ENCODE results near the gene ARRB1.

ARRB1 gene

DNA sequence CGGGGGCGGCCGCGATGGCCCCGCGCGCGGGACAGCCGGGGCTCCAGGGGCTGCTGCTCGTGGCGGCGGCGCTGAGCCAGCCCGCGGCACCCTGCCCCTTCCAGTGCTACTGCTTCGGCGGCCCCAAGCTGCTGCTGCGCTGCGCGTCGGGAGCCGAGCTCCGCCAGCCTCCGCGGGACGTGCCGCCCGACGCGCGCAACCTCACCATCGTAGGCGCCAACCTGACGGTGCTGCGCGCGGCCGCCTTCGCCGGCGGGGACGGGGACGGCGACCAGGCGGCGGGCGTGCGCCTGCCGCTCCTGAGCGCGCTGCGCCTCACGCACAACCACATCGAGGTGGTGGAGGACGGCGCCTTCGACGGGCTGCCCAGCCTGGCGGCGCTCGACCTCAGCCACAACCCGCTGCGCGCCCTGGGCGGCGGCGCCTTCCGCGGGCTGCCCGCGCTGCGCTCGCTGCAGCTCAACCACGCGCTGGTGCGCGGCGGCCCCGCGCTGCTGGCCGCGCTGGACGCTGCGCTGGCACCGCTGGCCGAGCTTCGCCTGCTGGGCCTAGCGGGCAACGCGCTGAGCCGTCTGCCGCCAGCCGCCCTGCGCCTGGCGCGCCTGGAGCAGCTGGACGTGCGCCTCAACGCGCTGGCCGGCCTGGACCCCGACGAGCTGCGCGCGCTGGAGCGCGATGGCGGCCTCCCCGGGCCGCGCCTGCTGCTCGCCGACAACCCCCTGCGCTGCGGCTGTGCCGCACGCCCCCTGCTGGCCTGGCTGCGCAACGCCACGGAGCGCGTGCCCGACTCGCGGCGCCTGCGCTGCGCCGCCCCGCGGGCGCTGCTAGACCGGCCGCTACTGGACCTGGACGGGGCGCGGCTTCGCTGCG, 110.2 kb downstream of the ARRB1 start:
- H3K4me3 ChIP-seq: peak overlapping the region; percentile 34
- H3K36me3 ChIP-seq (replicated peaks): no peaks in the 10 kb centered on the region
- no peaks in the 10 kb centered on the region for H3K9me3 ChIP-seq
- DNase-seq (ENCODE audit: low spot score in 2 of 2): peak; percentile 69 to 87
- no peaks in the 10 kb centered on the region for H3K4me1 ChIP-seq
- in situ Hi-C loops (cut with MboI; ENCODE audit: low sequenced_read_pairs): no loop called here
- H3K27me3 ChIP-seq (ENCODE audit: low read depth): peaks cover 15% of the 10 kb centered on the region

DNA sequence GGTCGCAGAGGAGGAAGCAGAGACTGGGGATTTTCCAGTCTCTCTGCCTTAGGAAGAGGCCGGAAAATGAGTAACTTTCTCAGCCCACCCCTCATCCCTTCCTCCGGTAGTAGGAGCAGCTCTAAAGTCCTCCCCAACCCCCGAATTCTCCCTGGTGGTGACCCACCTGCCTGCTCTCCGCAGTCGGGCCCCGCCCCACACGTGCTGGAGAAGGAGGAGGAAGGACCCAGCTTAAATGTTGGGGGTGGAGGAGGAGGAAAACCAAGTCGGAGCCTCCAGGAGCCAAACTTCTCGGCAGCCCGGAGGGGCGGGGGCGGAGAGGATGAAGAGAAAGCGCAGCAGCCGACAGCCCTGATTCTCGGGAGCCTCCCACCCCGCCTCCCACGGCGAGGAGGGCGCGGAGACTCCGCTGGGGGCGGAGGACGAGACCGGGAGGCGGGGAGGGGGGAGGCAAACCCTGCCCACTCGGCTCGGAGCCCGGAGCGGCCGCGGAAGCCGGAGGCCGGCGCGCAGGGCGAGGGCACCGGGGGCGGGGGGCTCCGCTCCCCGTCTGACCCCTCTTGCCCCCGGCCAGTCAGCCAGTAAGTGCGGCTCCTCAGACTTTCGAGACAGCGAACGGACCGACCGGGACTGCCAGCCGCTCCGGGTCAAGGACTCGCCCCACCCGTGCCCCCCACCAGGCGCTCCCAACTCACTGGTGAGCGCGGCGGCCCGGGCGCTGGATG, 111.0 kb downstream of the ARRB1 start, which contains the start of gene TPBGL:
Gene TPBGL, plus strand, starts transcription at position 464 of the 725 bp plus-strand sequence. CDS start 276 bp downstream, outside the sequence.
- peak in 1 of 2 experiments; percentile 56 for DNase-seq (ENCODE audit: low spot score in 2 of 2)
- peak within 1 kb of the TSS; percentile 21 for H3K4me3 ChIP-seq
- no peaks in the 10 kb centered on the region for H3K9me3 ChIP-seq
- H3K4me1 ChIP-seq: no peaks in the 10 kb centered on the region
- in situ Hi-C loops (cut with MboI; ENCODE audit: low sequenced_read_pairs): no loop called here
- peaks cover 15% of the 10 kb centered on the region for H3K27me3 ChIP-seq (ENCODE audit: low read depth)
- no peaks in the 10 kb centered on the region for H3K36me3 ChIP-seq (replicated peaks)

DNA sequence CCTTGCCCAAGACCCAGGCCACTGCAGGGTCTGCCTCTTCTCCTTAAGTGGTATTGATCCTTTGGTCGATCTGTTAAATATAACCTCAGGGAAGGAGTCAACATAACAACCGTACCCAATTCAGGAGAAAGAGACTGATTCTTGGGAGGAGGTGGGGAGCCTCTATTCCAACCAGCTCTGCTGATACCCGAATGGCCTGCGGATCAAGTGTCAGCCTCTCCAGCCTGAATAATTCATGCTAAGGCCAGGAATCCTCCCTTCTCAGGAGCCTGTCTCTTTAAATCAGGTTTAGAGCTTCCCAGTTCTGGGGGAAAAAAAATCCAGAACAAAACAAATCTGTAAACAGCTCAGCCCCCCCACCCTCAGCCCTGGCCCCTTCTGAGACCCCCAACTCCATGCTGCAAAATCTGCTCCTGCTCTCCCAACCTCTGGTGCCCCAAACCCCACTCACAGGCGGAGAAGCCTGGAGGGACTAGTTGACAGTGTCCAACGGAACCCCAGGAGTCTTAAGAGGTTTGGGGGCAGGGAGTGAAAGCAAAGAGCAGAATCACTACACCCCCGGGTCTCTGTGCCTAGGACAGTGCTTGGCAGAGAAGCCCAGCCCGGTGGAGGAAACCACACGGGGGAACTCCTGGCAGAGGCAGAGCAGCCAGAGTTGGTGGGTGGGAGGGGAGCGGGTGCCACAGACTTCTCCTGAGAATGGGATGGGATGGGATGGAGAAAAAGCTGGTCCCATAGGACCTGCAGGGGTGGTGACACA, 111.8 kb downstream of the ARRB1 start:
- in situ Hi-C loops (cut with MboI; ENCODE audit: low sequenced_read_pairs): no loop called here
- peaks cover 15% of the 10 kb centered on the region for H3K27me3 ChIP-seq (ENCODE audit: low read depth)

GRCh38 chr11:75238595-75239440, 112.6 kb downstream of the ARRB1 start:
- Histone ChIP-seq H3K4me3 (no peak overlapping the region), H3K36me3 (replicated peaks) (no peaks in the 10 kb centered on the region), H3K4me1 (no peaks in the 10 kb centered on the region), H3K27me3 (ENCODE audit: low read depth) (peaks cover 15% of the 10 kb centered on the region), H3K9me3 (no peaks in the 10 kb centered on the region)
- in situ Hi-C loops (cut with MboI; ENCODE audit: low sequenced_read_pairs): no loop called here
- DNase-seq (ENCODE audit: low spot score in 2 of 2): no peak

More for the DNA sequence above, 111.8 kb downstream of the ARRB1 start:
- no peaks in the 10 kb centered on the region for H3K36me3 ChIP-seq (replicated peaks)
- H3K9me3 ChIP-seq: no peaks in the 10 kb centered on the region
- H3K4me1 ChIP-seq: no peaks in the 10 kb centered on the region
- H3K4me3 ChIP-seq: no peak overlapping the region
- DNase-seq (ENCODE audit: low spot score in 2 of 2): no peak

GRCh38 chr11:75237050-75237449, 114.4 kb downstream of the ARRB1 start:
- no peaks in the 10 kb centered on the region for H3K9me3 ChIP-seq
- DNase-seq (ENCODE audit: low spot score in 2 of 2): no peak
- peaks cover 12% of the 10 kb centered on the region for H3K27me3 ChIP-seq (ENCODE audit: low read depth)
- H3K4me1 ChIP-seq: no peaks in the 10 kb centered on the region
- no peaks in the 10 kb centered on the region for H3K36me3 ChIP-seq (replicated peaks)
- in situ Hi-C loops (cut with MboI; ENCODE audit: low sequenced_read_pairs): no loop called here
- H3K4me3 ChIP-seq: no peak overlapping the region

DNA sequence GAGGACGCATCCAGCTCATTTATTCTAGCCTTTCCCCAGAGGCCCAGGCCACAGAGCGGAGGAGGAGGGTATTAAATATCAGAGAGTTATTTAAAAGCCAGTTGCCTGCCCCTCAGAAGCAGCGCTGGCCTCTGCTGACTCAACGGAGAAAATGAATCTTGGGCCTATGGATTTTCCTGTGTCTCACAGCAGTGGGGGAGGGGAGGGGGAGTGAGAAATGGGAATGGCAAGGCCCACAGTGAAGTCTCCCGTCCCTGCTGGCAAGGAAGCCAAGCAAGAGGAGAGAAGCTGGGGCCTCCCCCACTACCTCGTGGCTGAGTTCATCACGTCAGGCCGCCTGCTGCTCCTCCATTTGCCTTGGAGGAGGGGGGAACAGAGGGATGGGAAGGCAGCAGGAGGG, 115.4 kb downstream of the ARRB1 start:
- Histone ChIP-seq H3K9me3 (no peaks in the 10 kb centered on the region), H3K36me3 (replicated peaks) (no peaks in the 10 kb centered on the region), H3K4me3 (no peak overlapping the region), H3K4me1 (no peaks in the 10 kb centered on the region), H3K27me3 (ENCODE audit: low read depth) (peaks cover 12% of the 10 kb centered on the region)
- DNase-seq (ENCODE audit: low spot score in 2 of 2): no peak
- in situ Hi-C loops (cut with MboI; ENCODE audit: low sequenced_read_pairs): no loop called here

DNA sequence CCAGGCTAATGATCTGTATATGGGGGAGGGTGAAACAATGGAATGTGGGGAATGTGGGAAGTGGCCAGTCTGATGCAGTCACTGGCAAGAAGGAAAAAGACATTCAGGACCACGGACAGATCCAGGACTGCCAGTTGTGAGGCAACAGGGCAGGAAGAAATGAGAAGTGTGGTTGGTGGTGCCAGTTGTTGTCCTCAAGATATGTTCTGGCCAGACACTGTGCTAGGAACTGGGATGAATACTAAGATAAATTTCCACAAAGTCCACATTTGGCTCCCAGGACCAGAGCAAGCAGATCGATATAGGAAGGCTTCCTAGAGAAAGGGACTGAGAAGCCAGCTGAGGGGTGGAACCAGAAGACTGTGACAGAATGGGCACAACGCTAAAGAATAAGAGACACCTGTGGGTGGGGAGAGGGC, 117.7 kb downstream of the ARRB1 start:
- Histone ChIP-seq H3K27me3 (ENCODE audit: low read depth) (no peaks in the 10 kb centered on the region), H3K4me3 (no peak overlapping the region), H3K4me1 (no peaks in the 10 kb centered on the region), H3K36me3 (replicated peaks) (no peaks in the 10 kb centered on the region), H3K9me3 (no peaks in the 10 kb centered on the region)
- in situ Hi-C loops (cut with MboI; ENCODE audit: low sequenced_read_pairs): no loop called here
- DNase-seq (ENCODE audit: low spot score in 2 of 2): peak; percentile 40 to 77

DNA sequence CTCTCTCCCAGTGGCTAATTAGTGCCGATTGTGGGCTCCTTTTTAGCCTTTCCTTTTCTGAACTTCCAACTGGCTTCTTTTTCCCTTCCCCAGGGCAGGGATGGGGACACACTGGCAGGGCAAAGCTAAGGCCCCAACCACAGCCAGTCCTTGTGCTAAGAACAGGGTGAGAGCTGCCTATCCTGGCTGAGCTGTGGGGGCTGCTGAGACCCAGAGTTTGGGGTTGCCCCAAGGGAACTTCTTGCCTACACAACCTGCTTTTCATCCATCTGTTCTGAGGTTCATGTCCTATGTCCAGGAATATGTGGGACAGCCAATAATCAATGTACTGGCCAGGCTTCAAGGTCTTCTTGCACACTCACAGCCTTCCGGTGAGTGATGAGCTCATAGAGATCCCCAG, 120.8 kb downstream of the ARRB1 start:
- in situ Hi-C loops (cut with MboI; ENCODE audit: low sequenced_read_pairs): no loop called here
- Histone ChIP-seq H3K36me3 (replicated peaks) (no peaks in the 10 kb centered on the region), H3K4me3 (no peak overlapping the region), H3K4me1 (no peaks in the 10 kb centered on the region), H3K27me3 (ENCODE audit: low read depth) (no peaks in the 10 kb centered on the region), H3K9me3 (no peaks in the 10 kb centered on the region)
- DNase-seq (ENCODE audit: low spot score in 2 of 2): no peak

GRCh38 chr11:75229466-75229865, 122.0 kb downstream of the ARRB1 start:
- in situ Hi-C loops (cut with MboI; ENCODE audit: low sequenced_read_pairs): no loop called here
- Histone ChIP-seq H3K9me3 (no peaks in the 10 kb centered on the region), H3K36me3 (replicated peaks) (no peaks in the 10 kb centered on the region), H3K4me3 (no peak overlapping the region), H3K27me3 (ENCODE audit: low read depth) (no peaks in the 10 kb centered on the region), H3K4me1 (no peaks in the 10 kb centered on the region)
- DNase-seq (ENCODE audit: low spot score in 2 of 2): no peak

GRCh38 chr11:75225794-75226193, 125.7 kb downstream of the ARRB1 start:
- H3K36me3 ChIP-seq (replicated peaks): no peaks in the 10 kb centered on the region
- in situ Hi-C loops (cut with MboI; ENCODE audit: low sequenced_read_pairs): no loop called here
- no peaks in the 10 kb centered on the region for H3K9me3 ChIP-seq
- no peaks in the 10 kb centered on the region for H3K27me3 ChIP-seq (ENCODE audit: low read depth)
- no peak overlapping the region for H3K4me3 ChIP-seq
- H3K4me1 ChIP-seq: no peaks in the 10 kb centered on the region
- DNase-seq (ENCODE audit: low spot score in 2 of 2): no peak

DNA sequence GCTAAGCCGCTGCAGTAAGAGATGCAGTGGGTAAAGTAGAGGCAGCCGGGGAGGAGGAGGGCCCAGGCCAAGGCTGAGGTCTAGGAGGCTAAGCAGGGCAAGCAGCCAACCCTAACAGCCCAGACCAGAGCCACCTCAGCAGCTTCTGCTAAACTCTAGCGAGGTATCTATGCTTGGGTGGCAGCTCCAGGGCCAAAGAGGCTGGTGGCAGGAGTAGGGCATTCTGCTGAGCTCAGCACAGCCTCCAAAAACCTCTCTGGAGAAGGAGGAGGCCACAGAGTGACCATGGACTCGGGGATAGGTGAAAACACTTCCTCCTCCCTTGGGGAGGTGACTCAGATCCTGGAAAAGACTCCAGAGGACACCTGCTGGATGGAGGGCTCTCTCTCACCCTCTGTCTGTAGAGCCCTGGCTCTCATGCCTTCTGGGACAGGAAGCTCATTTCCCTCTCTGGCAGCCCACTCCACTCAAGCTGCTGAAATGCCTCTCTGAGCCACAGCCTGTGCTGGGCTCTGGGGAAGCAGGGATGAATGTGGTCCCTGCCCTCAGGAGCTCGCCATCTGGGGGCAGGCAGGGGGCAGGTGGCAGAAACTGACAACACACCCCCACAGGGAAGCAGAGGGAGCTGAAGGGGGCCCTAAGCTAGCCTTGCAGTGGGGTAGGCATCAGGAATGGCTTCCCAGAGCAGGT, 127.4 kb downstream of the ARRB1 start:
- DNase-seq (ENCODE audit: low spot score in 2 of 2): no peak
- Histone ChIP-seq H3K9me3 (no peaks in the 10 kb centered on the region), H3K36me3 (replicated peaks) (no peaks in the 10 kb centered on the region), H3K4me3 (no peak overlapping the region), H3K27me3 (ENCODE audit: low read depth) (no peaks in the 10 kb centered on the region), H3K4me1 (no peaks in the 10 kb centered on the region)
- in situ Hi-C loops (cut with MboI; ENCODE audit: low sequenced_read_pairs): no loop called here

DNA sequence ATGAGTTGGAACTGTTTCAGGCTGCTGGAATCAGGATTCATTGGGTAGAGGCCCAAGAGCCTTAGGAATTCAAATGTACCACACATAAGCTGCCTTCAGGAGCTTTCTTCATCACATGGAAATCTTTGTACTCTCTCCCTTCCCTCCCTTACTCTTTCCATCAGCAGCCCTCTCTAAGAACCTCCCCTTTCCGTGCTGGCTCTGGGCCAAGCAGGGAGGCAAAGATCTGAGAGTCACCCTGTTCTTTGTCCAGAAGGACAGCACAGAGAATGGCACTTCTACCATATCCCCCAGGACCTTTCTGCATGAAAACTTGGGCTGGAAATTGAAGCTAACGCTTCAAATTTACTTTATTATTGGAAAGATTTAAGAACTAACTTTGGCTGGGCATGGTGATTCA, 131.6 kb downstream of the ARRB1 start:
- Histone ChIP-seq H3K36me3 (replicated peaks) (no peaks in the 10 kb centered on the region), H3K4me1 (no peaks in the 10 kb centered on the region), H3K4me3 (no peak overlapping the region), H3K27me3 (ENCODE audit: low read depth) (no peaks in the 10 kb centered on the region), H3K9me3 (no peaks in the 10 kb centered on the region)
- in situ Hi-C loops (cut with MboI; ENCODE audit: low sequenced_read_pairs): no loop called here
- no peak for DNase-seq (ENCODE audit: low spot score in 2 of 2)
